Panc1 (cell line): Measurements from ENCODE around the gene CD37.

Experiments used
- POLR2AphosphoS5 ChIP-seq: IDR thresholded peaks from 2 replicates; pipeline ENCODE4 v1.6.1; 2012; ENCODE audit warnings: mild to moderate bottlenecking, low read depth, low read length, moderate library complexity
- TF ChIP-seq, protein P1 (sequence below): fragments of 450-650 bp; IDR thresholded peaks from 2 replicates; pipeline ENCODE4 v1.5.1; 2017; ENCODE audit warnings: mild to moderate bottlenecking

DNA sequence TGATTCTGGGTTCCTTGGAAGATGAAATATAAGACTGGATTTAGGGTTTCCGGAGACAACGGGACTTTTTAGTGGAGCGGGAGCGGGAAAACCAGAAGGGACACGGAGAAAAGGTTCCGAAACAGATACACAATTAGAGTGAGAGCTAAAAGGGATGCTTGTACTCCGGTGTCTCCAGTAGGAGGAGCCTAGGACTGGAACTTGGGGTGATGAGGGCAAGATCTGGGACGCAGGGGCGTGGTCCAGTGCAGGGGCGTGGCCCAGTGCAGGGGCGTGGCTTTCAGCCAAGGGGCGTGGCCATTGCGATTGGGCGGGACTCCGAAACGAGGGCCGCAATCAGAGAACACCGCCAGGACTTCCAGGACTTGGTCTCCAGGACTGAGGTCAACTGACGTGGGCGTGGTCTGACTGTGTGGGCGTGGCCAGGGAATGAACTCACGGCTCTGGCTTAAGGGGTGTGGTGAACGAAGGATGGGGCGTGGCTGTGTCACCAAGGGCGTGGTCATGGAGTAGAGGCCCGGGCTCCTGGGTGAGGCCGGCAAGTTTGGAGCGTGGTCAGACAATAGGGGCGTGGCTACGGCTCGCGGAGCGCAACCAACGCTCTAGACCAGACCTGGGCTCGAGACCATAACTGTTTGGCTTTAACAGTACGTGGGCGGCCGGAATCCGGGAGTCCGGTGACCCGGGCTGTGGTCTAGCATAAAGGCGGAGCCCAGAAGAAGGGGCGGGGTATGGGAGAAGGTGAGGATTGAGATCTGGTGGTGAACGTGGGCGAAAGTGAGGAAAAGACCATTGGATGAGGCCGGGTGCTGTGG lies 28.3 kb downstream of the CD37 start, which contains the start of gene DKKL1:
- TF ChIP-seq, protein P1, sequence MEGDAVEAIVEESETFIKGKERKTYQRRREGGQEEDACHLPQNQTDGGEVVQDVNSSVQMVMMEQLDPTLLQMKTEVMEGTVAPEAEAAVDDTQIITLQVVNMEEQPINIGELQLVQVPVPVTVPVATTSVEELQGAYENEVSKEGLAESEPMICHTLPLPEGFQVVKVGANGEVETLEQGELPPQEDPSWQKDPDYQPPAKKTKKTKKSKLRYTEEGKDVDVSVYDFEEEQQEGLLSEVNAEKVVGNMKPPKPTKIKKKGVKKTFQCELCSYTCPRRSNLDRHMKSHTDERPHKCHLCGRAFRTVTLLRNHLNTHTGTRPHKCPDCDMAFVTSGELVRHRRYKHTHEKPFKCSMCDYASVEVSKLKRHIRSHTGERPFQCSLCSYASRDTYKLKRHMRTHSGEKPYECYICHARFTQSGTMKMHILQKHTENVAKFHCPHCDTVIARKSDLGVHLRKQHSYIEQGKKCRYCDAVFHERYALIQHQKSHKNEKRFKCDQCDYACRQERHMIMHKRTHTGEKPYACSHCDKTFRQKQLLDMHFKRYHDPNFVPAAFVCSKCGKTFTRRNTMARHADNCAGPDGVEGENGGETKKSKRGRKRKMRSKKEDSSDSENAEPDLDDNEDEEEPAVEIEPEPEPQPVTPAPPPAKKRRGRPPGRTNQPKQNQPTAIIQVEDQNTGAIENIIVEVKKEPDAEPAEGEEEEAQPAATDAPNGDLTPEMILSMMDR = no peak; the same call in 1 of the 2 replicates
- TF ChIP-seq POLR2AphosphoS5 = no peak
